ENCODE data around the gene TTC34.

- TF ChIP-seq CTCF (conservative IDR thresholded peaks at IDR 0.05; ENCODE audit: low read depth, low read length) (no peak), POLR2A (IDR thresholded peaks at IDR 0.05; ENCODE audit: low read depth, low read length) (no peak), MXI1 (IDR thresholded peaks at IDR 0.05; ENCODE audit: borderline replicate concordance, low read depth, low read length) (no peak), CEBPB (IDR thresholded peaks at IDR 0.05; ENCODE audit: low read depth, low read length) (no peak)
These were observed 173.1 kb downstream of the TTC34 start for GRCh38 chr1:2628191-2628932.
